BJ (cell line): ENCODE results near the gene ZNF282. TPM values are rescaled to one million over a fixed set of nuclear protein-coding genes. Genes with fewer than 3 reads are reported as not detected.

ENCODE experiments used
- CTCF ChIA-PET: fragments of 350-600 bp; formaldehyde crosslinking; extraction: SDS; loops from one replicate; lab custom pipeline; 2021; ENCODE audit warnings: antibody characterized with exemption, inconsistent platforms; lab: Yijun Ruan, JAX
- POLR2A ChIA-PET: fragments of 300-600 bp; sonication (Branson Sonifier 250); formaldehyde crosslinking; extraction: SDS; loops from one replicate; lab custom pipeline; 2021; ENCODE audit warnings: antibody characterized with exemption; lab: Charles Lee
- DNase-seq: peaks from one replicate; pipeline ENCODE4 v3.0.0-alpha.2; 2011; ENCODE audit warnings: low read depth
- H3K27me3 ChIP-seq: 2 replicates; pipeline ENCODE4 v1.6.0; 2011; ENCODE audit warnings: low read length; ENCODE audit not compliant: control insufficient read depth, insufficient read depth
- H3K36me3 ChIP-seq: 2 replicates; pipeline ENCODE4 v1.5.1; 2011; ENCODE audit warnings: low read length; ENCODE audit not compliant: control insufficient read depth, insufficient read depth
- H3K4me3 ChIP-seq: 2 replicates; pipeline ENCODE4 v1.5.1; 2011; ENCODE audit warnings: low read depth, mild to moderate bottlenecking, control low read depth, low read length
- CTCF ChIP-seq: IDR thresholded peaks from 2 replicates; pipeline ENCODE4 v1.5.1; 2011; ENCODE audit warnings: low read depth, mild to moderate bottlenecking, control low read depth, inconsistent platforms, low read length, moderate library complexity; ENCODE audit not compliant: insufficient read depth
- polyA plus RNA-seq: library from polyadenylated mRNA; depleted of rRNA; stranded (reverse); fragments of >200 nt; gene quantifications from 2 replicates; pipeline ENCODE4 v1.2.3, GENCODE V29; 2011

The ZNF282 gene
- polyA plus RNA-seq, 1 experiment: 15.2 TPM

GRCh38 chr7:149153346-149153745 is 42.0 kb upstream of the ZNF282 start:
- no peaks in the 10 kb centered on the region for H3K27me3 ChIP-seq
- peaks cover 8% of the 10 kb centered on the region for H3K36me3 ChIP-seq
- ChIA-PET POLR2A (no interaction called here), CTCF (interaction anchor here (1.4 kb wide), 2 partner anchors 12 to 15 kb away, joined by 3 to 4 read pairs; no protein-coding TSS in a partner anchor)
- TF ChIP-seq CTCF: no peak
- H3K4me3 ChIP-seq: no peak overlapping the region
- no peak for DNase-seq

- Histone ChIP-seq H3K36me3 (peaks cover 8% of the 10 kb centered on the region), H3K27me3 (no peaks in the 10 kb centered on the region), H3K4me3 (no peak overlapping the region)
- DNase-seq: no peak
- ChIA-PET POLR2A (no interaction called here), CTCF (interaction anchor here (1.4 kb wide), 1 partner anchor 11 kb away, joined by 4 read pairs; no protein-coding TSS in a partner anchor)
- TF ChIP-seq CTCF: no peak
Measured at GRCh38 chr7:149154056-149154455, 41.3 kb upstream of the ZNF282 start.

- no peak for TF ChIP-seq CTCF
- H3K4me3 ChIP-seq: no peak overlapping the region
- ChIA-PET CTCF (no interaction called here), POLR2A (no interaction called here)
- H3K36me3 ChIP-seq: peaks cover 8% of the 10 kb centered on the region
- H3K27me3 ChIP-seq: no peaks in the 10 kb centered on the region
- DNase-seq: no peak
Measured at GRCh38 chr7:149156898-149157297, 38.4 kb upstream of the ZNF282 start.

GRCh38 chr7:149161241-149161848 is 34.0 kb upstream of the ZNF282 start:
- POLR2A ChIA-PET: interaction anchor here (0.6 to 0.7 kb wide), 2 partner anchors 9 to 10 kb away, joined by 3 to 6 read pairs; no protein-coding TSS in a partner anchor
- Histone ChIP-seq H3K36me3 (no peaks in the 10 kb centered on the region; the same call in none of the 2 replicates), H3K27me3 (no peaks in the 10 kb centered on the region), H3K4me3 (no peak overlapping the region)
- no peak for DNase-seq
- CTCF ChIA-PET: interaction anchor here (0.6 to 1.7 kb wide), 4 partner anchors 12 to 57 kb away, joined by 3 to 6 read pairs (median 4); partner anchors contain the start of gene ZNF398
- TF ChIP-seq CTCF: no peak

GRCh38 chr7:149166142-149166541 is 29.2 kb upstream of the ZNF282 start:
- no peak for TF ChIP-seq CTCF
- ChIA-PET POLR2A (no interaction called here), CTCF (interaction anchor here (1.2 to 1.7 kb wide), 4 partner anchors 13 to 40 kb away, joined by 3 to 6 read pairs (median 4); partner anchors contain the start of genes ZNF398 and ZNF425)
- no peak overlapping the region for H3K4me3 ChIP-seq
- DNase-seq: no peak
- H3K36me3 ChIP-seq: peaks cover 9% of the 10 kb centered on the region
- no peaks in the 10 kb centered on the region for H3K27me3 ChIP-seq
